ENCODE measurements around the gene HECW1. TPM values are rescaled to one million over a fixed set of nuclear protein-coding genes. Genes with fewer than 3 reads are reported as not detected.

Gene HECW1
- total and polyA plus RNA-seq, 2 of the 8 experiments (the other 6 are each of a cell fraction or from before 2014, with no cell fraction given), result 2.9 to 12.7 TPM

- no peak overlapping the region for H2BK20ac ChIP-seq (ENCODE audit: low read length)
- H3K18ac ChIP-seq (ENCODE audit: extremely low read depth, low read length), result no peak overlapping the region
- 0 out of 2 replicates have a peak, but pooled peaks cover 2% of the 10 kb centered on the region for H3K23me2 ChIP-seq (ENCODE audit: low read depth, low read length)
- no peak overlapping the region for H4K5ac ChIP-seq (ENCODE audit: insufficient read length, low read depth, low read length)
- H2AFZ ChIP-seq (ENCODE audit: low read length), result no peak overlapping the region
- H4K91ac ChIP-seq (replicated peaks; ENCODE audit: insufficient read length, low read length), result no peak overlapping the region
- H3K27ac ChIP-seq (ENCODE audit: low read depth, low read length), result no peak overlapping the region
- no peak overlapping the region for H2BK120ac ChIP-seq (replicated peaks; ENCODE audit: low read depth, low read length)
- H3K9me3 ChIP-seq (ENCODE audit: insufficient read depth in 2 of 2, low read depth in 1 of 2, low read length in 1 of 2), result no peaks in the 10 kb centered on the region
- H3K27me3 ChIP-seq (replicated peaks in 1 of 4; ENCODE audit: control insufficient read depth in 3 of 4, extremely low read depth in 1 of 4, insufficient read depth in 3 of 4, low read length in 3 of 4), result no peaks in the 10 kb centered on the region
- no peak overlapping the region for H2AK5ac ChIP-seq (ENCODE audit: low read depth, low read length)
- H3K4ac ChIP-seq (replicated peaks; ENCODE audit: insufficient read length, low read depth, low read length), result no peak overlapping the region
- no peak overlapping the region for H4K8ac ChIP-seq (ENCODE audit: extremely low read depth, insufficient read depth, low read length)
- DNase-seq (ENCODE audit: low read depth in 1 of 2, low spot score in 2 of 2), result no peak
- no peaks in the 10 kb centered on the region for H3K36me3 ChIP-seq (ENCODE audit: control insufficient read depth in 2 of 4, insufficient read depth in 4 of 4, low read length in 3 of 4)
- no peak overlapping the region for H3K9ac ChIP-seq (replicated peaks in 1 of 4; ENCODE audit: extremely low read depth in 1 of 4, low read depth in 3 of 4, low read length in 3 of 4)
- H3K4me2 ChIP-seq (ENCODE audit: insufficient read depth in 1 of 2, low read depth in 2 of 2, low read length in 2 of 2), result no peak overlapping the region
- H3K4me3 ChIP-seq (ENCODE audit: extremely low read depth in 1 of 4, insufficient read depth in 2 of 4, low read depth in 3 of 4, low read length in 4 of 4), result no peak overlapping the region
- no peak overlapping the region for H3K23ac ChIP-seq (ENCODE audit: insufficient read length)
- no peak overlapping the region for H2BK15ac ChIP-seq (ENCODE audit: low read length)
- H3K56ac ChIP-seq (replicated peaks; ENCODE audit: insufficient read length, low read depth, low read length), result no peak overlapping the region
- H2BK5ac ChIP-seq (ENCODE audit: low read depth, low read length), result no peak overlapping the region
- ChIA-PET POLR2A (ENCODE audit: partially characterized antibody) (no interaction called here), CTCF (ENCODE audit: partially characterized antibody) (interaction anchor here (1.0 to 1.6 kb wide), 5 partner anchors 10 to 96 kb away, joined by 3 read pairs; no protein-coding TSS in a partner anchor)
- H3K4me1 ChIP-seq (replicated peaks in 1 of 4; ENCODE audit: control insufficient read depth in 3 of 4, insufficient read depth in 4 of 4, low read length in 3 of 4), result peaks cover 0 to 10% (median 8%) of the 10 kb centered on the region in 4 experiments; a peak in 5 of 7 replicates
- no peaks in the 10 kb centered on the region for H3K79me2 ChIP-seq (ENCODE audit: control insufficient read depth in 1 of 2, insufficient read depth in 2 of 2, low read length in 2 of 2)
- no peak overlapping the region for H3K14ac ChIP-seq (ENCODE audit: insufficient read length)
- no peak for TF ChIP-seq MAFK (IDR thresholded peaks at IDR 0.05; ENCODE audit: low read depth, low read length)
- no peak for TF ChIP-seq MAX (IDR thresholded peaks at IDR 0.05)
- no peak overlapping the region for H2BK12ac ChIP-seq (ENCODE audit: low read depth, low read length)
- H4K20me1 ChIP-seq (replicated peaks in 1 of 2; ENCODE audit: control insufficient read depth in 1 of 2, insufficient read depth in 2 of 2, low read length in 2 of 2), result no peaks in the 10 kb centered on the region
- no peaks in the 10 kb centered on the region; the same call in 1 of the 2 replicates for H3K79me1 ChIP-seq (ENCODE audit: low read depth, low read length)
- no peak for FAIRE-seq
These were observed 286.4 kb downstream of the HECW1 start for GRCh38 chr7:43398831-43399230.

Data from H1 (cell line).